CD4-positive, alpha-beta T cell (primary cell): ENCODE measurements around the gene KXD1. TPM values are rescaled to one million over a fixed set of nuclear protein-coding genes. Genes with fewer than 3 reads are reported as not detected.

Experiments used
- ATAC-seq: fragments of 200-7000 bp; cut with Tn5 transposase; one replicate; pipeline ENCODE4 v1.10.0; 2022; ENCODE audit warnings: mild to moderate bottlenecking; ENCODE audit not compliant: poor library complexity
- CTCF ChIA-PET: fragments of 350-600 bp; sonication (Branson Sonifier 250); formaldehyde crosslinking; loops from one replicate; lab custom pipeline; 2021; ENCODE audit warnings: antibody characterized with exemption, inconsistent platforms; lab: Charles Lee
- POLR2A ChIA-PET: fragments of 350-600 bp; sonication (Branson Sonifier 250); formaldehyde crosslinking; loops from one replicate; lab custom pipeline; 2021; ENCODE audit warnings: antibody characterized with exemption, inconsistent platforms; lab: Charles Lee
- DNase-seq, 14 experiments: peaks; one replicate each; pipeline ENCODE4 v3.0.0-alpha.2; 2013 to 2020; ENCODE audit warnings: mixed read lengths in 2 of 14
- H3K27ac ChIP-seq, 2 donors: one replicate each; pipeline versions ENCODE4 v1.5.1 to v1.7.0; 2013; ENCODE audit warnings: low read length in 2 of 2, low read depth in 1 of 2, mild to moderate bottlenecking in 1 of 2
- H3K27me3 ChIP-seq, 2 experiments: 1 replicate in 1 of 2; 2 replicates in 1 of 2; pipeline versions ENCODE4 v1.6.1 to v1.7.0; 2013; ENCODE audit warnings: low read length in 2 of 2, control low read depth in 1 of 2, mild to moderate bottlenecking in 1 of 2, moderate library complexity in 1 of 2; ENCODE audit not compliant: insufficient read depth in 2 of 2, control insufficient read depth in 1 of 2
- H3K36me3 ChIP-seq: one replicate; pipeline ENCODE4 v1.6.1; 2013; ENCODE audit warnings: low read length, control low read depth; ENCODE audit not compliant: insufficient read depth
- H3K4me1 ChIP-seq: one replicate; pipeline ENCODE4 v1.6.1; 2013; ENCODE audit warnings: low read length, control low read depth; ENCODE audit not compliant: insufficient read depth
- H3K4me3 ChIP-seq: one replicate; pipeline ENCODE4 v1.5.1; 2013; ENCODE audit warnings: mild to moderate bottlenecking, low read length, moderate library complexity
- H3K9me3 ChIP-seq, 2 experiments: 1 replicate in 1 of 2; 2 replicates in 1 of 2; pipeline versions ENCODE4 v1.6.1 to v1.7.0; 2013; ENCODE audit warnings: low read length in 2 of 2, mild to moderate bottlenecking in 2 of 2, control low read depth in 1 of 2, moderate library complexity in 1 of 2; ENCODE audit not compliant: control insufficient read depth in 1 of 2, insufficient read depth in 1 of 2
- H3K27ac Mint-ChIP-seq: one replicate; pipeline ENCODE4 v1.8.0; 2020; ENCODE audit warnings: mixed read lengths
- H3K27me3 Mint-ChIP-seq: one replicate; pipeline ENCODE4 v1.8.0; 2021; ENCODE audit warnings: mixed read lengths
- H3K36me3 Mint-ChIP-seq: one replicate; pipeline ENCODE4 v1.8.0; 2021; ENCODE audit warnings: low read depth, mixed read lengths
- H3K4me1 Mint-ChIP-seq: one replicate; pipeline ENCODE4 v1.8.0; 2021; ENCODE audit warnings: low read depth, mixed read lengths
- H3K4me3 Mint-ChIP-seq: one replicate; pipeline ENCODE4 v1.8.0; 2020; ENCODE audit warnings: mild to moderate bottlenecking, mixed read lengths
- H3K9me3 Mint-ChIP-seq: one replicate; pipeline ENCODE4 v1.8.0; 2020; ENCODE audit warnings: mixed read lengths
- intact Hi-C, 2 experiments: fragments of 100-400 bp; cut with DNase I in 1 of 2; cut with micrococcal nuclease in 1 of 2; formaldehyde crosslinking; loops; one replicate each; pipeline versions ENCODE4 v1.15.1 to v1.9.0; 2023 to 2025; cut with DNase I, micrococcal nuclease
- total RNA-seq, 174 experiments: library from RNA in 2 of 174; stranded (reverse) in 2 of 174; gene quantifications; one replicate each; pipeline ENCODE4 v1.2.3 and lab custom pipeline; 2021 to 2026
- TF ChIP-seq, protein P1 (sequence below): fragments of 200-600 bp; IDR thresholded peaks from one replicate; pipeline ENCODE4 v1.8.0; 2022; ENCODE audit warnings: antibody characterized with exemption, mild to moderate bottlenecking

KXD1 gene
- total RNA-seq, 2 experiments from 2014 or later, result 64.2 to 66.9 TPM

DNA sequence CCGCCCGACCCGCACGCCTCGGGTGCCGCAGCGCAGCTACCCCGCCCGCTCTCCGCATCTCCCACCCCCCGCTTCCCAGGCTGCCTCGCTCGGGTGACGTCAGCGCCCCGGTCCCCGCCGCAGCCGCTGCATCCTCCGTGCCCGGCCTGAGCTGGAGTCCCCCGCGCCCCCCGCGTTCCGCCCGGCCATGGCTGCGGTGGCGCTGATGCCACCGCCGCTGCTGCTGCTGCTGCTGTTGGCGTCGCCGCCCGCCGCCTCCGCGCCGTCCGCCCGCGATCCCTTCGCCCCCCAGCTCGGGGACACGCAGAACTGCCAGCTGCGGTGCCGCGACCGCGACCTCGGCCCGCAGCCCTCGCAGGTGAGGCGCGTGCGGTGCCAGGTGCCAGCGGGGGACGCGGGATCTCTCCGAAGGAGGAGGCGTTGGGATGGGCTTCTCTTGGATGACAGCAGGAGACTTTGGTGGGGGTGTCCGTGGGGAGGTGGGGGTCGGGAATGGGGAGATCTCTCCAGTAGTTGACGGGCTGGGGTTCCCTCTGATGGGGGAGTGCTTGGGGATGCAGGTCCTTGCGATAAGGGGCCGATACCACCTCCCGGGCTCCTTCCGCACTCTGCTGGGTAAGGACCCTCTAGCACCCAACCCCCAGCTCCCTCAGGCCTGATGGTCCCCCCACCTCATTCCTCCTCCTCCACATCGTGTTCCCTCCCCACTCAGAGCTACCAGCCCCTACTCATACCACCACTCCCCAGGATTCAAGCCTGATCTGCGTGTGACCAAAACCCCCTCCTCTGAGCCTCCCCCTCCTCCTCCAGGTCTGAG is 55.3 kb downstream of the KXD1 start, which contains the start of gene TMEM59L:
Gene TMEM59L, plus strand, starts transcription at position 99 of the 817 bp plus-strand sequence. Its CDS starts 89 bp downstream, at position 188.
- Histone ChIP-seq H3K27me3 (peaks cover 63 to 83% of the 10 kb centered on the region in 2 experiments), H3K4me3 (peak within 1 kb of the TSS; percentile 45), H3K4me1 (peaks cover 32% of the 10 kb centered on the region), H3K36me3 (no peaks in the 10 kb centered on the region), H3K27ac (no peak within 1 kb of the TSS), H3K9me3 (peaks cover 0 to 19% of the 10 kb centered on the region in 2 experiments)
- TF ChIP-seq, protein P1, sequence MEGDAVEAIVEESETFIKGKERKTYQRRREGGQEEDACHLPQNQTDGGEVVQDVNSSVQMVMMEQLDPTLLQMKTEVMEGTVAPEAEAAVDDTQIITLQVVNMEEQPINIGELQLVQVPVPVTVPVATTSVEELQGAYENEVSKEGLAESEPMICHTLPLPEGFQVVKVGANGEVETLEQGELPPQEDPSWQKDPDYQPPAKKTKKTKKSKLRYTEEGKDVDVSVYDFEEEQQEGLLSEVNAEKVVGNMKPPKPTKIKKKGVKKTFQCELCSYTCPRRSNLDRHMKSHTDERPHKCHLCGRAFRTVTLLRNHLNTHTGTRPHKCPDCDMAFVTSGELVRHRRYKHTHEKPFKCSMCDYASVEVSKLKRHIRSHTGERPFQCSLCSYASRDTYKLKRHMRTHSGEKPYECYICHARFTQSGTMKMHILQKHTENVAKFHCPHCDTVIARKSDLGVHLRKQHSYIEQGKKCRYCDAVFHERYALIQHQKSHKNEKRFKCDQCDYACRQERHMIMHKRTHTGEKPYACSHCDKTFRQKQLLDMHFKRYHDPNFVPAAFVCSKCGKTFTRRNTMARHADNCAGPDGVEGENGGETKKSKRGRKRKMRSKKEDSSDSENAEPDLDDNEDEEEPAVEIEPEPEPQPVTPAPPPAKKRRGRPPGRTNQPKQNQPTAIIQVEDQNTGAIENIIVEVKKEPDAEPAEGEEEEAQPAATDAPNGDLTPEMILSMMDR, result no peak
- Mint-ChIP-seq H3K36me3 (no peaks in the 10 kb centered on the region), H3K27ac (no peak within 1 kb of the TSS), H3K4me3 (peak within 1 kb of the TSS; percentile 75), H3K9me3 (no peaks in the 10 kb centered on the region), H3K27me3 (peaks cover 92% of the 10 kb centered on the region), H3K4me1 (peaks cover 24% of the 10 kb centered on the region)
- ATAC-seq (peak; percentile 67), DNase-seq (peak in 11 of 14 experiments; percentile 26 to 81 (median 60))
- intact Hi-C loops, result no loop called here
- CTCF ChIA-PET, result no interaction called here
- POLR2A ChIA-PET, result interaction anchor here (0.6 to 1.8 kb wide), 4 partner anchors 24 to 526 kb away, joined by 3 to 9 read pairs (median 4); partner anchors contain the start of genes REX1BD and UBA52

DNA sequence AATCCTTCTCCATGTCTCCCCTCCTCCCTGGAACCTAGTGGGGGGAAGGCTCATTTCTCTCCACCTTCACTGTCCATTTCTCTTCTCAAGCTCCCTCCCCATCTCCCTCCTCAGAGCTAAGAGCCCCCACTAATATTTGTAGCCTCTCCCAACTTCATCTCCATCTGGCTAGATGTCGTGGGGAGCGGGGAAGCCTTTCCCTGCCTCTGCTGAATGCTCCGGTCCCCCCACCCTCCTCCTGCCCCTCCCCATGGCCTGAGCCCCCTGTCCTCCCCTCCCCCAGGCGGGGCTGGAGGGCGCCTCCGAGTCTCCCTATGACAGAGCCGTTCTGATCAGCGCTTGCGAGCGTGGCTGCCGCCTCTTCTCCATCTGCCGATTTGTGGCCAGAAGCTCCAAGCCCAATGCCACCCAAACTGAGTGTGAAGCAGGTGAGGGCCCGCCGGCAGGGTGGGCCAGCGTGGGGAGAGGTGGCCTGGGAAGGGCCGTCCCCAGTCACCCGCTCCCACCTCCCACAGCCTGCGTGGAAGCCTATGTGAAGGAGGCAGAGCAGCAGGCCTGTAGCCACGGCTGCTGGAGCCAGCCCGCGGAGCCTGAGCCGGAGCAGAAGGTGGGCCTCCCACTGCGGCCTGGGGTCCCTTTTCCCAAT is 56.0 kb downstream of the KXD1 start:
- H3K9me3 Mint-ChIP-seq, result no peaks in the 10 kb centered on the region
- H3K4me1 Mint-ChIP-seq, result peaks cover 22% of the 10 kb centered on the region
- ATAC-seq, result no peak
- Histone ChIP-seq H3K9me3 (peaks cover 0 to 15% of the 10 kb centered on the region in 2 experiments), H3K36me3 (no peaks in the 10 kb centered on the region), H3K27ac (no peak overlapping the region), H3K27me3 (peaks cover 57 to 76% of the 10 kb centered on the region in 2 experiments), H3K4me3 (no peak overlapping the region), H3K4me1 (peaks cover 29% of the 10 kb centered on the region)
- ChIA-PET POLR2A (interaction anchor here (0.6 kb wide), 1 partner anchor 526 kb away, joined by 4 read pairs; no protein-coding TSS in a partner anchor), CTCF (no interaction called here)
- intact Hi-C loops, result no loop called here
- no peak overlapping the region for H3K27ac Mint-ChIP-seq
- TF ChIP-seq, protein P1, result no peak
- no peaks in the 10 kb centered on the region for H3K36me3 Mint-ChIP-seq
- H3K27me3 Mint-ChIP-seq, result peaks cover 89% of the 10 kb centered on the region
- H3K4me3 Mint-ChIP-seq, result peak overlapping the region; percentile 75
- no peak for DNase-seq

DNA sequence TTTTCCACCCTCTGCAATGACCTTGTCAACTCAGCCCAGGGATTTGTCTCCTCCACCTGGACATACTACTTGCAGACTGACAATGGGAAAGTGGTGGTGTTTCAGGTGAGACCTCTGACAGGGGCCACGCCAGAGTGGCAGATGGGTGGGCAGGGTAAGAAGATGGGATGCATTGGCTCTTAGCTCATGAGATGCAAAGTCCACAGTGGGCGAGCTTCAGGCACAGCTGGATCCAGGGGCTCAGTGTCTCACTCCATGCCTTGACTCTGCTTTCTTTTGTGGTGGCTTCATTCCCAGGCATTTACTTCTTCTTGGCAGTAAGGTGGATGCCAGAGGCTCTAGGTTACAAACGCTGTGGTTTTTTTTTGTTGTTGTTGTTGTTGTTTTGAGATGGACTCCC is 58.4 kb downstream of the KXD1 start:
- no peak overlapping the region for H3K4me3 ChIP-seq
- H3K27ac ChIP-seq, result no peak overlapping the region
- Mint-ChIP-seq H3K4me1 (peaks cover 20% of the 10 kb centered on the region), H3K4me3 (no peak overlapping the region), H3K27ac (no peak overlapping the region), H3K9me3 (no peaks in the 10 kb centered on the region), H3K36me3 (no peaks in the 10 kb centered on the region), H3K27me3 (peaks cover 72% of the 10 kb centered on the region)
- CTCF ChIA-PET, result no interaction called here
- intact Hi-C loops, result no loop called here
- no peaks in the 10 kb centered on the region for H3K36me3 ChIP-seq
- POLR2A ChIA-PET, result no interaction called here
- TF ChIP-seq, protein P1, result no peak
- ATAC-seq, result no peak
- H3K4me1 ChIP-seq, result peaks cover 22% of the 10 kb centered on the region
- H3K27me3 ChIP-seq, result peaks cover 35 to 54% of the 10 kb centered on the region in 2 experiments
- H3K9me3 ChIP-seq, result peaks cover 0 to 6% of the 10 kb centered on the region in 2 experiments
- no peak for DNase-seq
